ENCODE measurements around the gene TRIM28. TPM values are rescaled to one million over a fixed set of nuclear protein-coding genes. Genes with fewer than 3 reads are reported as not detected.

Gene TRIM28
- total and polyA plus RNA-seq, 4 experiments from 2014 or later, result 19.4 to 348 (median 206) TPM

DNA sequence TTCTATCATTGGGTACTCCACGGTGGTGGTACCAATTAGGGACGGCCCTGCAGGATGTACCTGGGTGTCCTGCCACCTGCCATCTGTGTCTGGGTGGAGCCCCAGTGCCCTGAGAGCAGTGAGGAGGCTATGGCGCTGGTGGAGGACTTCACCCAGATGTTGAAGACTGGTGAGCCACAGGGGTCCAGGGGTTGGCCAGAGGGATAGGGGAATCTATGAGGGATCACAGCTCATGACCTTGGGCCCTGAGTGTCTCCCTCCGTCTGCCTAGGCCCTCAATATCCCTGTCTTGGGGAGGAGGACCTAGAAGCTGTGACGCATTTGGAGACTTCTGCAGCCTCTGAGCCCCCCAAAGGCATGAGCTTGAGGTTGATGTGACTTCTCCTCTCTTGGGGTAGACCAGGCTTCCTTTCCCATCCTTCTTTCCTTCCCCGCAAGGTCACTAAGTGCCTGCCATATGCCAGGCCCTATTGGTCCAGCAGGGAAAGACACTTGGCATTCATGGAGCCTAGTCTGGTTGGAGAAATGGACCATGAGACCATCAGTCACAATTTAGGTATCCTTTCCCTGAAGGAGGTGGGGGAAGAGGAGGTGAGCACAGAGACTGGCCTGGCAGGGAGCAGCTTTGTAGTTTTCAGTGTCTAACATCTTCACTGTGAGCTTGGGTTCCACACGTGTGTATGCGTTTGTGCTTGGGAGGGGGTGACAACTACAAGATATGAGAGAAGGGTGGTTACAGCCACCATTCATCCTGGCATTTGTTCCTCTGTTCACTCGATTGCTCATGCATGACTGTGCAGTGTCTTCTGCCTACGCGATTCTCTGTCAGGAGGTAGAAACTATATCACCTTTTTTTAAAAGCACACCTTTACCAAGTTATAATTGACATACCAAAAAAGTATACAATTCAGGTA lies 34.4 kb downstream of the TRIM28 start:
- Mint-ChIP-seq H3K4me1 (peaks cover 28 to 59% (median 40%) of the 10 kb centered on the region in 4 donors), H3K27me3 (no peaks in the 10 kb centered on the region), H3K36me3 (peaks cover 13 to 28% of the 10 kb centered on the region in 2 donors), H3K27ac (peak overlapping the region; percentile 43 to 96 (median 69)), H3K4me3 (peak overlapping the region in 2 of 8 donors; percentile 8 to 21), H3K9me3 (peaks cover 0 to 2% (median 0%) of the 10 kb centered on the region in 8 donors)
- no peak overlapping the region for H3K4me3 ChIP-seq (ENCODE audit: low read length in 2 of 2)
- H3K27ac ChIP-seq (ENCODE audit: low read depth, low read length), result no peak overlapping the region
- intact Hi-C loops (cut with micrococcal nuclease), result no loop called here
- H3K4me1 ChIP-seq (ENCODE audit: insufficient read depth, low read length), result peaks cover 19% of the 10 kb centered on the region
- no peaks in the 10 kb centered on the region for H3K9me3 ChIP-seq (ENCODE audit: control insufficient read depth in 1 of 2, low read length in 2 of 2)
- H3K27me3 ChIP-seq (ENCODE audit: insufficient read depth, low read length), result no peaks in the 10 kb centered on the region
- ChIA-PET POLR2A (ENCODE audit: partially characterized antibody) (interaction anchor here (4.1 to 4.3 kb wide), 2 partner anchors 58 to 65 kb away, joined by 21 to 46 read pairs; partner anchors contain the start of gene ZBTB45), CTCF (ENCODE audit: partially characterized antibody) (interaction anchor here (0.6 to 13.2 kb wide), 2 partner anchors 60 to 397 kb away, joined by 3 to 260 read pairs; partner anchors contain the start of genes SLC27A5 and ZBTB45)
- peaks cover 8% of the 10 kb centered on the region for H3K36me3 ChIP-seq (ENCODE audit: insufficient read depth, low read length)
- DNase-seq, result no peak

DNA sequence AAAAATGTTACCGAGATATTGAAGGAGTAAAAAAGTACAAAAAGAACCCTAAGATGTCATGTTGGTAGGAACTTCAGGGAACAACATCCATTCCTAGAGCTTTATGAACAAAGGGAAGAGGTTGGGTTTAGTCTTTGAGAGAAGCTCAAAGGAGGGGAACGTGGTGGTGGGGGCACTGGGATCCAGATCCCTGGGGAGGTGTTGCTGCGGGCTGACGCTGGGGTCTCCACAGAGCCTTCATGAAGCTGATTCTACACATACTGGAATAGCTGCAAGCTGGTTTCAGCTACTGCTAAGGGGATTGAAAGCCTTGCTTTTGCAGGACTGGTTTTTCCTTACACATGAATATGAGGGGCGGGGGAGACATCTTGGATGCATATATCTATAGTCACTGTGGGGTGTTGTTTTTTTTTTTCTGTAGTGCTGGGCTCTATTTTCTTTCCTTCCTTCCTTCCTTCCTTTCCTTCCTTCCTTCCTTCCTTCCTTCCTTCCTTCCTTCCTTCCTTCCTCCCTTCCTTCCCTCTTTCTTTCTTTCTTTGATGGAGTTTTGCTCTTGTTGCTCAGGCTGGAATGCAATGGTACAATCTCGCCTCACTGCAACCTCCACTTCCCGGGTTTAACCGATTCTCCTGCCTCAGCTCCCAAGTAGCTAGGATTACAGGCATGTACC lies 35.7 kb downstream of the TRIM28 start:
- POLR2A ChIA-PET (ENCODE audit: partially characterized antibody), result interaction anchor here (1.1 to 4.3 kb wide), 3 partner anchors 60 to 104 kb away, joined by 3 to 46 read pairs (median 21); partner anchors contain the start of gene ZBTB45
- no peaks in the 10 kb centered on the region for H3K9me3 ChIP-seq (ENCODE audit: control insufficient read depth in 1 of 2, low read length in 2 of 2)
- Mint-ChIP-seq H3K4me1 (peaks cover 21 to 46% (median 29%) of the 10 kb centered on the region in 4 donors), H3K9me3 (no peaks in the 10 kb centered on the region), H3K27me3 (no peaks in the 10 kb centered on the region), H3K36me3 (peaks cover 14 to 25% of the 10 kb centered on the region in 2 donors), H3K27ac (peak overlapping the region in 6 of 7 donors; percentile 3 to 96 (median 80)), H3K4me3 (peak overlapping the region in 1 of 8 donors; percentile 20)
- intact Hi-C loops (cut with micrococcal nuclease), result no loop called here
- no peak overlapping the region for H3K27ac ChIP-seq (ENCODE audit: low read depth, low read length)
- H3K4me1 ChIP-seq (ENCODE audit: insufficient read depth, low read length), result peaks cover 7% of the 10 kb centered on the region
- H3K4me3 ChIP-seq (ENCODE audit: low read length in 2 of 2), result no peak overlapping the region
- DNase-seq, result no peak
- H3K36me3 ChIP-seq (ENCODE audit: insufficient read depth, low read length), result peaks cover 10% of the 10 kb centered on the region
- no peaks in the 10 kb centered on the region for H3K27me3 ChIP-seq (ENCODE audit: insufficient read depth, low read length)
- CTCF ChIA-PET (ENCODE audit: partially characterized antibody), result interaction anchor here (2.1 to 13.2 kb wide), 2 partner anchors 62 to 103 kb away, joined by 6 to 260 read pairs; partner anchors contain the start of genes SLC27A5, ZBTB45 and ZNF446

DNA sequence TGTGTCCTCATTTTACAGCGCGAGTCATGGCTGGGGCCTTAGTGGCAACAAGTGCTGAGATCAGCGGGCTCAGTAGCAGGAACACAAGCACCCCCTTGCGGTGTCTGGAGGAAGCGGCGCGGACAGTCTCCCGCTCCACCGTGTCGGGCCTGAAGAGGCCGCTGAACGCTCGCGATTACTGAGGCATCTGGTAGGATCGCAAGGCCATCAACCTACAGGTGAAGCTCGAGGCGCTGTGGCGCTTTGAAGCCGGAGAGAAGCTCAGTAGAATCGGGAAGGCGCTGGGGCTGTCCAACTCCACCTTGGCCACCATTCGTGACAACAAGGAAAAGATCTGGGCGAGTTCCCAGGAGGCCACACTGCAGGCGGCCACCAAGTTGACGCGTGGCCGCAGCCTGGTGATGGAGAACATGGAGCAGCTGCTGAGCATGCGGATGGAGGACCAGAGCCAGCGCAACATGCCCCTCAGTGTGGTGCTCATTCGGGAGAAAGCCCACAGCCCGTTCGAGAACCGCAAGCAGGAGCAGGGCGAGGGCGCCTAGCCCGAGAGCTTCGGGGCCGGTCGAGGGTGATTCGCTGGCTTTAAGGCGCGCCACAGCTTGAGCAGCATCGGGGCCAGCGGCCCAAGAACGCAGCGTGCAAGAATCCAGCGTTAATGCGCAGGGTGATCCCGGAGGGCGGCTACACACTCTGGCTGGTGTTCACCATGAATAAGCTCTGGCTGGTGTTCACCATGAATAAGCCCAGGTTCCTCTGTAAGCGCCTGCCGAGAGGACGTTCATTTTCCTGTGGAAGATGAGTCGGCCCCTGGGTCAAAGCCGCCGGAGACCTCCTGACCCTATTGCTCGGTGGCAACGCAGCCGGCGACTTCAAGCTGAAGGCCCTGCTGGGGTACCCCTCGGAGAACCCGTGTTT lies 37.6 kb downstream of the TRIM28 start:
- H3K4me1 ChIP-seq (ENCODE audit: insufficient read depth, low read length), result no peaks in the 10 kb centered on the region
- H3K9me3 Mint-ChIP-seq, result no peaks in the 10 kb centered on the region
- no peak overlapping the region for H3K27ac ChIP-seq (ENCODE audit: low read depth, low read length)
- ChIA-PET CTCF (ENCODE audit: partially characterized antibody) (interaction anchor here (1.0 to 13.2 kb wide), 10 partner anchors 19 to 363 kb away, joined by 3 to 260 read pairs (median 4); partner anchors contain the start of genes CHMP2A, SLC27A5, ZBTB45 and ZNF446), POLR2A (ENCODE audit: partially characterized antibody) (interaction anchor here (0.8 to 4.3 kb wide), 8 partner anchors 20 to 92 kb away, joined by 3 to 46 read pairs (median 4); partner anchors contain the start of genes UBE2M and ZBTB45)
- H3K4me1 Mint-ChIP-seq, result peaks cover 17 to 42% (median 27%) of the 10 kb centered on the region in 4 donors
- H3K4me3 Mint-ChIP-seq, result peak overlapping the region in 1 of 8 donors; percentile 26
- no peaks in the 10 kb centered on the region for H3K27me3 Mint-ChIP-seq
- H3K9me3 ChIP-seq (ENCODE audit: control insufficient read depth in 1 of 2, low read length in 2 of 2), result no peaks in the 10 kb centered on the region
- H3K36me3 Mint-ChIP-seq, result peaks cover 14 to 21% of the 10 kb centered on the region in 2 donors
- H3K36me3 ChIP-seq (ENCODE audit: insufficient read depth, low read length), result peaks cover 10% of the 10 kb centered on the region
- H3K4me3 ChIP-seq (ENCODE audit: low read length in 2 of 2), result no peak overlapping the region
- no peaks in the 10 kb centered on the region for H3K27me3 ChIP-seq (ENCODE audit: insufficient read depth, low read length)
- peak overlapping the region; percentile 55 to 94 (median 87) for H3K27ac Mint-ChIP-seq
- intact Hi-C loops (cut with micrococcal nuclease), result loop anchor here (1.0 kb wide), 2 partner anchors 61 to 67 kb away; no protein-coding TSS in a partner anchor
- DNase-seq, result peak; percentile 87 to 91 (median 88)

DNA sequence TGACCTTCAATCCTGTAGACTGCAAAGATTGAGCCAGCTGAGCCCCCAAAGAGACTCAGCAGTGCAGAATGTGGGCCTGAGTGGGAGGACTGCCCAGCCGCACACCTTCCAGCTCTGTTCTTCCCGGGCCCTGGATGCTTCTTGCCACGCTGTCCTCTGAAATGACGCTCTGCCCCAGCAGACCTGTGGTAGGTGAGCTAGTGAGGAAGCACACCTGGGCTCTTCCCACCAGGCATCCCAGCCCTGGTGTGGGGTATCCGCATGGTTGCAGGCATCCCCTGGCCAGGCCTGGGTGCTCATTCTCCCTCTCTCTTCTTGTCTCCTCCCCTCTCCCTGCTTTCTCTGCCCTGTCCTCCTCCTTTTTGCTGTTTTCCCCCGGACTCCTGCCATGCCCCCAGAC lies 39.1 kb downstream of the TRIM28 start:
- H3K4me3 ChIP-seq (ENCODE audit: low read length in 2 of 2), result no peak overlapping the region
- intact Hi-C loops (cut with micrococcal nuclease), result no loop called here
- DNase-seq, result no peak
- CTCF ChIA-PET (ENCODE audit: partially characterized antibody), result interaction anchor here (13.2 kb wide), 1 partner anchor 65 kb away, joined by 260 read pairs; the partner anchor contains the start of genes SLC27A5 and ZBTB45
- H3K4me1 ChIP-seq (ENCODE audit: insufficient read depth, low read length), result no peaks in the 10 kb centered on the region
- POLR2A ChIA-PET (ENCODE audit: partially characterized antibody), result interaction anchor here (1.5 kb wide), 1 partner anchor 39 kb away, joined by 3 read pairs; the partner anchor contains the start of gene TRIM28
- no peak overlapping the region for H3K27ac ChIP-seq (ENCODE audit: low read depth, low read length)
- Mint-ChIP-seq H3K27ac (peak overlapping the region in 2 of 7 donors; percentile 1 to 58), H3K9me3 (no peaks in the 10 kb centered on the region), H3K4me3 (no peak overlapping the region), H3K36me3 (peaks cover 14 to 21% of the 10 kb centered on the region in 2 donors), H3K4me1 (peaks cover 16 to 32% (median 26%) of the 10 kb centered on the region in 4 donors), H3K27me3 (no peaks in the 10 kb centered on the region)
- no peaks in the 10 kb centered on the region for H3K9me3 ChIP-seq (ENCODE audit: control insufficient read depth in 1 of 2, low read length in 2 of 2)
- peaks cover 10% of the 10 kb centered on the region for H3K36me3 ChIP-seq (ENCODE audit: insufficient read depth, low read length)
- no peaks in the 10 kb centered on the region for H3K27me3 ChIP-seq (ENCODE audit: insufficient read depth, low read length)

DNA sequence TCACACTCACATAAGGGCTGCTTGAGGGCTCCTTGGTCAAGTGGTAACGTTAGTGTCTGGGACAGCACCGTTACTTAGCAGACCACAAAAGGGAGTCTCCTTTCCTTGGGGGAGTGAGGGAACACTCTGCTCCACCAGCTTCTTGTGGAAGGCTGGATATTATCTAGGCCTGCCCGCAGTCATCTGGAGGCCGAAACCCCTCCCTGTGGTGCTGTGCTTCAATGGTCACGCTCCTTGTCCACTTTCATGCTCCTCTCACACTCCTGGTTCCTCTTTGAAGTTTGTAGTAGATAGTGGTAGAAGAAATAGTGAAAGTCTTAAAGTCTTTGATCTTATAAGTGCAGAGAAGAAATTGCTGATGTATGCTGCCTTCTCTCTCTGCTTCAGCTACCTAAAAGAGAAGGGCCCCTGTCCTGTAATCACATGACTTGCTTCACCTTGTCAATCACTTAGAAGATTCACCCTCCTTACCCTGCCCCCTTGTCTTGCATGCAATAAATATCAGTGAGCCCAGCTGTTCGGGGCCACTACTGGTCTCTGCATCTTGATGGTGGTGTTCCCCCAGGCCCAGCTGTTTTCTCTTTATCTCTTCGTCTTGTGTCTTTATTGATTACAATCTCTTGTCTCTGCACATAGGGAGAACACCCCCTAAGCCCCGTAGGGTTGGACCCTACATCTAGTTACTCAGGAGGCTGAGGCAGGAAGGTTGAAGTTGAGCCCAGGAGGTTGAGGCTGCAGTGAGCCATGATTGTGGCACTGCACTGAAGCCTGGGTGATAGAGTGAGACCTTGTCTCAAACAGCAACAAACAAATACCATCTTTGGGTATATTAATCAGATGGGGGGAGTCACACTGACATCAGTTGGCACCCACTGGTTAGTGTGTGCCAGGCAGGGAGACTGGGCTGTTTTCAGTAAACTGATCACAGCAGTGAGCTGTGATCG lies 40.9 kb downstream of the TRIM28 start:
- H3K4me1 Mint-ChIP-seq, result peaks cover 8 to 15% (median 13%) of the 10 kb centered on the region in 4 donors
- ChIA-PET CTCF (ENCODE audit: partially characterized antibody) (interaction anchor here (13.2 kb wide), 1 partner anchor 67 kb away, joined by 260 read pairs; the partner anchor contains the start of genes SLC27A5 and ZBTB45), POLR2A (ENCODE audit: partially characterized antibody) (interaction anchor here (1.5 kb wide), 1 partner anchor 41 kb away, joined by 3 read pairs; the partner anchor contains the start of gene TRIM28)
- DNase-seq, result no peak
- peak overlapping the region in 4 of 7 donors; percentile 15 to 70 (median 40) for H3K27ac Mint-ChIP-seq
- no peaks in the 10 kb centered on the region for H3K9me3 Mint-ChIP-seq
- peaks cover 10% of the 10 kb centered on the region for H3K36me3 ChIP-seq (ENCODE audit: insufficient read depth, low read length)
- intact Hi-C loops (cut with micrococcal nuclease), result no loop called here
- H3K27ac ChIP-seq (ENCODE audit: low read depth, low read length), result no peak overlapping the region
- no peak overlapping the region for H3K4me3 ChIP-seq (ENCODE audit: low read length in 2 of 2)
- H3K9me3 ChIP-seq (ENCODE audit: control insufficient read depth in 1 of 2, low read length in 2 of 2), result no peaks in the 10 kb centered on the region
- no peak overlapping the region for H3K4me3 Mint-ChIP-seq
- H3K27me3 Mint-ChIP-seq, result no peaks in the 10 kb centered on the region
- H3K4me1 ChIP-seq (ENCODE audit: insufficient read depth, low read length), result no peaks in the 10 kb centered on the region
- H3K27me3 ChIP-seq (ENCODE audit: insufficient read depth, low read length), result no peaks in the 10 kb centered on the region
- peaks cover 14 to 19% of the 10 kb centered on the region in 2 donors for H3K36me3 Mint-ChIP-seq
